AML-193 (cell line): ENCODE measurements around the gene TSC2.
"Not testable (repeated sequence)": the region's sequence is repeated elsewhere in the genome, so short reads cannot be mapped to it uniquely, and the experiment has no call there.

Experiments used
- DNase-seq, 2 experiments: peaks; one replicate each; lab custom pipeline; 2025; lab: John Stamatoyannopoulos, UW

The TSC2 gene

DNA sequence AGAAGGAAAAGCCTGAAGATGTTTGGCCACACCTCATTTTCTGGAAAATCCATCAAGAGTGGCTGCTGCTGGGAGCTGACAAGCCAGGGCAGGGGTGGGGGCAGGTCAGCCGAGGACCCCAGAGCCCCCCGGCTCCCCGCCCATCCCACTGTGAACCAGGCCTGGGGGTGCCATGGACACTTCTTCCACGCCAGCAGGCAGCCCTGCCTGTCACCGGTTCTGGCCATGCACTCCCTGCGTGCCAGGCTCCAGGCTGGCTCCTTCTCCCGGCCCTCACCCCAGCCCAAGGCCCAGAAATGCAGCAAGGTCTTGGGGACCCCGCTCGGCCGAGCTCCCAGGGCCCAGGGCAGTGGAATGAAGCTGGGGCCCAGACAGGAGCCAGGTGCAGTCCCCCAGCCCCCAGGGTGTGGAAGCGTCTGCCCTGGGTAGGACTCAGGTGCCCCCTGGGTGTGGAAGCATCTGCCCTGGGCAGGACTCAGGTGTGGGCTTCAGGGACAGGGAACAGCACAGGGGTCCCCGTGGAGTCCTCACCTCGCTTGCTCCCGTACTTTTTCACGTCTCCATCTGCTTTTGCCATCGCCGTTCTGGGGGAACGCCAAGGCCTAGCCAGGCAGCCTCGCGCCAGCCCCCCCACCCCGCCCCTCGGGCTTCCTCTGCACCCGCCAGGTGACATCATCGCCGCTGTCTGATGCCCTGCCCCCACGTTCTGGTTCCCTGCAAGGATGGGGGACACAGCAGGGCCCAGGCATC is 75.3 kb downstream of the TSC2 start:
- DNase-seq: not testable (repeated sequence)

DNA sequence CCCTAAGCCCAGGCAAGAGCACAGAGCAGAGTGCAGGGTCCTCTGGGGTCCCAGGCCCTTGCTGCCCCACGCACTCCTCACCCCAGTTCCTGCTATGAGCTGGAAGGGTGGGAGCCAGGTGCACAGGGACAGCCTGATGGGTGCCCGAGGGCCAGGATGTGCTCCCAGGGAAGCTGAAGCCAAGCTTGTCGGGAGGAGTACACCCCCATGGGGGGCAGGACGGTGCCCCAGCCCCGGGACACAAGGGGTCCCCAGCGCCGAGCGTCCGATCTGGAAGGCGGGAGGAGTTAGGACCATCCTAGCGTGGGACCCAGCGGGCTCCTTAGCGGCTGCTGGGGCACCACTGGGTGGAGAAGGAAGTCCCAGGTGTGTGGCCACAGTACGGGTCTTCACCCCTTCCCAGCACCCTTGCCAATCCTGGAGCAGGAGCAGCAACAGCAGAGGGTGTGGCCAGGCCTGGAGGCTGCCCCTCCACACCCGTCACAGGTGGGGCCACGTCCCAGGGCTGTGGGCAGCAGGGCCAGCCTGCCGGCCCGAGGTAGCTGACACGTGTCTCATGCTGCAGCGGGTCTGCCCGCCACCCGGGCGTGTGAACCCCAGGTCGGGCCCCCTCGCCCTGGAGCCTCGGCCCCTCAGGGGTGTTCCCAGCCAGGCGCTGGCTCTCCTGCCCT is 76.1 kb downstream of the TSC2 start:
- DNase-seq: not testable (repeated sequence)

DNA sequence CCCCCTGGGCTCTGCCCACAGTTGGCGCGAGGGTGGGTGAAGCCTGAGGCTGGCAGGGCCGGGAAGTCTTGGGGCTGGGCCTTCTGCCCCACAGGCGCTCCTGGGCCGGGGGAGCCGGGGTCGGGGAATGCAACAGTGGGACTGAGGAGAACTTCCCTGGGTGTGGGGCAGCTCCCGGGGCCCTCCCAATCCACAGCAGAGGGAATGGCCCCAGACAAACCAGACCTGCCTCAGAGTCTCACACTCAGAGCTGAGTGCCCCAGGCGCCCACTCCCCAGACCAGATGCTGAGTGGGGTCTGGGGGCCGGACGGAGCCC is 76.5 kb downstream of the TSC2 start:
- DNase-seq: not testable (repeated sequence)

DNA sequence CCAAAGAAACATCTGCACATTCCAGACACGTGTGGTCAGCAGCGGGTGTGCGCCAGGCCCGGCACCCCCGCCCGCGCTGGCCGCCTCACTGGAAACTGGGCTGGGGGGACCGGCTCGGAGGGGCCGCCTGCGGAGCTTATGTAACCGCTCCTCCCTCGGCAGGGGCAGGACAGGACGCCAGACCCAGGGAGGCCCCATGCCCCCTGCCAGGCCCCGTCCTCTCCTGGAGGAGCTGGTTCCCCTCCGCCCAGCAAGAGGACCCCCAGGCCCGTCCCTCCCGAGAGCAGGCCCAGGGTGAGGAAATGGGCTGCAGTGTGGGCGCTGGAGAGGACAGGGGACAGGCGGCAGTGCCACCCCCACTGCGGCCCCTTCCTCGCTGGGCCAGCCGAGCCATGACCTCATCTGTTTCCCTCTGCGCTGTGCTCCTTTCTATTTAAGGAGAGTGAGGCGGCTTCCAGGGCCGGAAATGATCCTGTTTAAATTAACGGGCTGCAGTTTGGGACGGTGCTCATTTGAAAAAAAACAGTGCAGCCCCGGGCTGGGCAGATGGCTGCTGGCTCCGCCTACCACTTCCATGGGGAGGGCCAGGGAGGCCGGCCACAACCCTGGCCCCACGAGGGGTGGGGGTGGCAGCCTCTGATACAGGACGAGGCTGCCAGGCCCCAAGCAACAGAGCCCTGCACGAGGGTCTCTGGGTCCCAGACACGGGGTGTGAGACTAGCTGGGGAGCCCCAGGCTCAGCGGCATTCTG is 77.1 kb downstream of the TSC2 start:
- not testable (repeated sequence) for DNase-seq

DNA sequence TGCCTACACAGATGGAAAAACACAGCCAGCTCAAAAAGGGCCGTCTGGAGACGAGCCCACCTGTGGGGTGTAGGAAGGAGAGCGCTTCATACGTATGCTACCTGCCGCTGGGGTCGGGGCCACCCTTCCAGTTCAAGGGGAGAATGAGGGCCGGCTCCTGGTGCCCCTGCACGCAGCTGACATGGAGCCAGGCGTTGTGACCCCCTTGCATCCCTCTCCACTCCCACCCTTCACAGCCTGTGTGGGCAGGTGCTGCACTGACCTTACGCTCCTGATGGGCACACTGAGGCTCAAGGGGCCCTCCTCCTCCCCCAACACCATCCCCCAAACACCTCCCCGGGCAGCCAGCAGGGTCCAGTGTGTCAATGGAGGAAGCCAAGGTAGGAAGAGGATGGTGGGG is 77.8 kb downstream of the TSC2 start:
- not testable (repeated sequence) for DNase-seq

DNA sequence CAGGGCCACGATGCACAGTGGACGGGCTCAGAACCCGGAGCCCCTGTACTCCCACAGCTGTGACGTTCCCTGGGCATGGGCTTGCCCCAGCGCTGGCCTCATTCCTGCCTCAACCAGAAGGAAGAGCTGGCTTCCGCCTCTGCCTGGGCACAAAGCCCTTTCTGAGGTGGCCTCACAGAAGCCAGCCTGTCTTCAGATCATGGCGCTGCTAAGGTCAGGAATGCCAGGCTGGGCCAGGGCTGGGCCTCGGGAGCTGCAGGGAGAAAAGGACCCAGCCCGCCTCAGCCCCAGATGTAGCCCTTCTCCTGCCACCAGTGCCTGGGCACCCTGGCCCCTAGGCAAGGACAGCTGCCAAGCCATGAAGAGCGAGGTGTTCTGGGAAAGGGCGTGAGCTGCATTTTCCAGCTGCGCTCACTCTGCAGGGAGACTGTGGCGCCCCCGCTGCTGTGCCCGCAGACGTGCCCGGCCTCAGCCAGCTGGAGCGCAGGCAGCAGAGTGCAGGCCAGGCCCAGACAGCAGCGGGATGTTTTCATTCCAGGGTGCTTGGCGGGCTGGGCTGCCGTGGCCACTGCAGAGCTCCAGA is 78.5 kb downstream of the TSC2 start:
- not testable (repeated sequence) for DNase-seq

DNA sequence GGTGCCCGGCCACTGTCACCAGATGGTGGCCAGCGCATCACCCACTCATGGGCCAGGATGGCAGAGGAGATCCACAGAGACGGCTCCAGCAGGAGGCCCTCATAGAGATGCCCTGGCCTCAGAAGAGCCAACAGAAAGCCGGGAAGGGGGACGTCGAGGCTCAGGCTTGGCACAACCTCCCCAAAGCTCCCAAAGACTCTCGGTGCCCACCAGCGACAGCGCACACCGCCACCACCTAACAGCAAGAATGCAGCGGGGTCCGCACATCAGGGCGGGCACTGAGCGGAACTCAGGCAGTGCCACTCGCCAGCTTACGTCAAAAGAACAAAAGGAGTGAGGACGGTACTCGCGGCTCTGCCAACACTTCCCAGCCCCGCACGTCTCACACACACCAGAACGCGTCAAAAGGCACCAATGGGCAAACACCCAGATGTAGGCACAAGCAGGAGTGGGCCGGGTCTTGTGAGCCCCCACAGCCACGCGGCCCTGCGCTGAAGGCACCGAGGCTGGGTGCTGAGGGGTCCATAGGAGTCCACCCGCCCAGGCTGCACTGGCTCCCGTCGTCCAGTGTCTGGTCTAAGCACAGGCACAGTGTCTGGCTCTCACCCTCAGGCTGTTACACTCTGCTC is 79.3 kb downstream of the TSC2 start:
- DNase-seq: not testable (repeated sequence)

DNA sequence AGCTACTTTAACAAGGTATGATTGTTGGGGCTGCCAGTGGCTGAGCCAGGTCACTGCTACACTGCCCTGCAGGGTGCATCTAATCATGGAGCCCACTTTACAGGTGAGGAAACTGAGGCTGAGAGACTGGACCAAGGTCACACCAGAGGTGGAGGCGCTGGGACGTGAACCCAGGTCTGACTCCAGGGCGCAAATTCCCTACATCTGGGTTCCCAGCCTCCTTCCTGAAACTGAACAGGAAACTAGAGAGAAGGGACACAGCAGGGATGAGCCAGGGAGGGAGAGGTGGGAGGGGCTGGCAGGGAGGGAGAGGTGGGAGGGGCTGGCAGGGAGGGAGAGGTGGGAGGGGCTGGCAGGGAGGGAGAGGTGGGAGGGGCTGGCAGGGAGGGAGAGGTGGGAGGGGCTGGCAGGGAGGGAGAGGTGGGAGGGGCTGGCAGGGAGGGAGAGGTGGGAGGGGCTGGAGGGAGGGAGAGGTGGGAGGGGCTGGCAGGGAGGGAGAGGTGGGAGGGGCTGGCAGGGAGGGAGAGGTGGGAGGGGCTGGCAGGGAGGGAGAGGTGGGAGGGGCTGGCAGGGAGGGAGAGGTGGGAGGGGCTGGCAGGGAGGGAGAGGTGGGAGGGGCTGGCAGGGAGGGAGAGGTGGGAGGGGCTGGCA is 80.0 kb downstream of the TSC2 start:
- not testable (repeated sequence) for DNase-seq

DNA sequence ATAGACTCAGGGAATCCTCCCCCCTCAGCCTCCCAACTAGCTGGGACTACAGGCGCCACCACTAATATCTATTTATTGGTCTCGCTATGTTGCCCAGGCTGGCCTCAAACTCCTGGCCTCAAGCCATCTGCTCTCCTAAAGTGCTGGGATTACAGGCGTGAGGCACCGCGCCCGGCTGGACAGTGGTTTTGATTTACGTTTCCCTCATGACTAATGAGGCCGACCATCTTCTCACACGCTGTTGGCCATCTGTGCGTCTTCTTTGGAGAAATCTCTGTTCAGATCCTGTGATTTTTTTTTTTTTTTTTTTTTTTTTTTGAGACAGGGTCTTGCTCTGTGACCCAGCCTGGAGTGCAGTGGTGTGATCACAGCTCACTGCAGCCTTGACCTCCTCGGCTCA is 81.5 kb downstream of the TSC2 start:
- DNase-seq: not testable (repeated sequence)

DNA sequence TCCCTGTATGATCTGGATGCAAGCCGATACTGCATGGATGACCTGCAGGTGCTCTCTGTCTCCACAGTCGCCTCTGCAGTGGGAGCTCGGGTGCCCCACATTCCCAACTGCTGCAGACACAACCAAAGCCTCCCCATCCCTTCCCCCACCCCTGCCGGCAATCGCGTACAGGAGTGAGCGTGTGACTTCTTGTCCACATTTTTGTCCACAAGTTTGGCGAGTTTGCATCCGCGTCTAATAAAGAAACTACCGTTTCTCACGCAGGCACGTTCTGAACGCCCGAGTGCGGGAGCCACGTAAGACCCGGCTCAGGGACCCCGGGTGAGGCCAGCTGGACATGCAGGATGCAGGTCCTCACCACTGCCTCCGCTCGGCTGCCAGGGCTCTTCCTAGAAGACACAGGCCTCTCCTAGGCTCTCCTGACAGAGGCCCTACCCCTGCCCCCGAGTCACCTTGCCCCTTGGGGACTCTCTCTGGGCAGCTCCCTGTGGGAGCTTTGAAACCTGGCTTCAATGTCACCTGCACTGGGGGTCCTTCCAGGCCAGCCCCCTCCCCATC is 82.2 kb downstream of the TSC2 start:
- not testable (repeated sequence) for DNase-seq

DNA sequence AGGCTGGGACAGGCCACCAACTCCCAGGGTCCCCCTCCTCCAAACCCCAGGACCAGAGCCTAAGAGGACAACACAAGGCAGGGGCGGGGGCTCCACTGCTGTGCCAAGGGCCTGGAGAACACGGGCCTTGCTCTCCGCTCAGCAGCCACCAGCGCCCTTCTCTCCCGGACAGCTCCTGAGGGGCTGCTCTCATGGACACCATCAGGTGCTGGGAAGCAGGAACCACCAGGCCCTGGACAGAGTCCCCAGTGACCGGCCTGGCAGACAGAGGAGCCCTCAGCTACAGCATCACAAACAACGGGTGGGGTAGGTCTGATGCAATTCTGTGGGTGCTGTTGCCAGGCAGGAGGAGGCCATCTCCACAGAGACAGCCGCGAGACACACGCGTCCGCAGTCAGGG is 86.0 kb downstream of the TSC2 start:
- DNase-seq: not testable (repeated sequence)

DNA sequence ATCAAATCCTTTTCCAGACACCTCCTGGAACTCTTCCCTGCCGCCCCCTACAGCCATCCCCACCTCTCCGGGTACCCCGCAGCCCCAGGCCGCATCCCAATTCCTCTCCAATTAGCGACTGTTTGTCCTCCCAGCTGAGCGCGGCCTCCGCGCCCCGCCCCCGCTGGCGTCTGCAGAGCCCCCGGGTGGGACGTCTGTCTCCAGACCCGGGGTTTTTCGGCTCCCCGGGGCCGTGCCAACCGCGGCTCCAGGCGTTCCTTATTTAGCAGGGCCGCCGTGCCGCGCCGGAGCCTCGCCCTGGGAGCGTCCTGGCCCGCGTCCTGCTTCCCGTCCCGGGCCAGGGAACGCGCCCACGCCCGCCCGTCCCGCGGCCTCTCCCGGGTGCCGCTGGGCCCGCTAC is 87.3 kb downstream of the TSC2 start:
- not testable (repeated sequence) for DNase-seq

DNA sequence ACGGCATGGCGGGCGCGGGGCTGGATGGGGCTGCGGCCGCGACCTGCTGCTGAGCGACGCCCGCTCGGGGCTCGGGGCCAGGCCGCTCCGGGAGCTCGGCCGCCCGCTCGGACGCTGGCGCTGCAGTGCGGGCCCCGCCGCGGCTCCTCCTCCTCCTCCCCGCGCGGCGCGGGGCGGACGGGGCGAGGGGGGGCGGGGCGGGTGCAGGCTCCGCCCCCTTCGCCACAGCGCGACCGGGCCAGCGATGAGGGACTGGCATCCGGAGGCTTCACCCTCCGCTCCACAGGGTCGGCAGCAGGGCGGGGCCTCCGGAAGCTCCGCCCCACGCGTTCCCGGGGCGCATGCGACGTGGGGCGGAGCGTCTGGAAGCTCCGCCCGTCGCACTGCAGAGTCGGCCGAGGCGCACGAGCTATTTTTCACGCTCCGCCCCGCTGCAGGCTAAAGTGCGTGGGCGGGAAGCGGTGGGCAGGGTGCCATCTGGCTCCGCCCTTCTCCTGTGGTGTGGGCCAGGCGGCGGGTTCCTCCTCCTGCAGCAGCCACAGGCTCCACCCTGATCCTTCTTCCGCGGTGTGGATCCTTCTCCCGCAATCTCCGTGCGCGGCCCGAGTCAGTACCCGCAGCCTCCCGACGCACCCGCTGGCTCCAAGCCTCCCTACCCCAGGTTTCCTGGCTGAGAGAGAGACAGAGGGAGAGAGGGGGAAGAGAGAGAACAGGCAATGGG is 88.1 kb downstream of the TSC2 start, which contains the start of gene PKD1:
TSS of gene PKD1 (minus strand) at position 129 of the 721 bp plus-strand sequence. CDS start 209 bp downstream, outside the sequence.
- DNase-seq: peak; percentile 68 to 74
